Measurements from ENCODE around the gene RPL18. TPM values are rescaled to one million over a fixed set of nuclear protein-coding genes. Genes with fewer than 3 reads are reported as not detected.
"Not testable (repeated sequence)": the region's sequence is repeated elsewhere in the genome, so short reads cannot be mapped to it uniquely, and the experiment has no call there.

Gene RPL18
- total and polyA plus RNA-seq, 8 donors: 1,028 to 1,744 (median 1,547) TPM

DNA sequence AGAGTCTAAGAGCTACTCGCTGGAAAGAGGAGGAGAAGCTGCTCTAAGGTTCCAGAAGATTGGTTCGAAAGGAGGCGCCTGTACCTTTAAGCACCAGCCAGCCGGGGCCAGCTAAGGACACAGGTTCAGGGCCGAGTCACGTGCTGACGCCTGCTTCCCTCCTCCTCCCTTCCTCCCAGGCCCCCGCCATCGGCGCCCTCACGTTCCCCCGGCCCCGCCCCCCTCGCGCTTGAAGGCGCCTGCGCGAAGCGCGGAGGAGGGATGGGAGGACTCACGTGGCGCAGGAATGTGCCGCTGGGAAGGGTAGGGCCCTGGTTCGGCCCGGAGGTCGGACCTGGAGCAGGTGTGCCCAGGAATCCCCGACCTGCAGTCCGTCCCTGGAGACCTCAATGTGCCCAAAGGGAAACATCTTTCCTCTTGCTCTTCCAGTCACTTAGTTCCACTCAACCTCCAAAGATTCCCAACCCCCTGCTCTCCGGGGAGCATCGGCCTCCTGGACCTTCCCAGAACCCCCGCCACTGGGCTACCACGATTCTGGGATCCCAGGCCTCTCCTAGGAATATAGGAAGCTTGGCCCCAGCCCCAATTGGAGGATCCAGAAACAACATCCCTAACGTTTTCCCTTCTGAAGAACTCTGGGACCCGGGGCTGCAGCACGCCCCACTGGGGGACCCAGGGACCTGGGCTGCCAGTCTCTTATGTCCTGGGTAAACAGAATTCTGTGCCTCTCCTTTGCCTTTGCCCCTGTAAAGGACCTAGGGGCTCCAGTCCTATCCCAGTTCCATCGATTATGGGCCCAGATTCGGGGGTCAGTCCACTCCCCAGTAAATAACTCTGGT is 15.7 kb upstream of the RPL18 start:
- DNase-seq: peak; percentile 85 to 99 (median 96)
- Histone ChIP-seq H3K4me3 (peak overlapping the region in 1 of 2 donors; percentile 64), H3K36me3 (peaks cover 0 to 9% of the 10 kb centered on the region in 2 donors), H3K27me3 (no peaks in the 10 kb centered on the region), H3K27ac (peak overlapping the region; percentile 91 to 94), H3K9me3 (no peaks in the 10 kb centered on the region), H3K4me1 (peaks cover 26 to 82% of the 10 kb centered on the region in 2 donors)
- peak; percentile 53 for ATAC-seq
- TF ChIP-seq, protein P1, sequence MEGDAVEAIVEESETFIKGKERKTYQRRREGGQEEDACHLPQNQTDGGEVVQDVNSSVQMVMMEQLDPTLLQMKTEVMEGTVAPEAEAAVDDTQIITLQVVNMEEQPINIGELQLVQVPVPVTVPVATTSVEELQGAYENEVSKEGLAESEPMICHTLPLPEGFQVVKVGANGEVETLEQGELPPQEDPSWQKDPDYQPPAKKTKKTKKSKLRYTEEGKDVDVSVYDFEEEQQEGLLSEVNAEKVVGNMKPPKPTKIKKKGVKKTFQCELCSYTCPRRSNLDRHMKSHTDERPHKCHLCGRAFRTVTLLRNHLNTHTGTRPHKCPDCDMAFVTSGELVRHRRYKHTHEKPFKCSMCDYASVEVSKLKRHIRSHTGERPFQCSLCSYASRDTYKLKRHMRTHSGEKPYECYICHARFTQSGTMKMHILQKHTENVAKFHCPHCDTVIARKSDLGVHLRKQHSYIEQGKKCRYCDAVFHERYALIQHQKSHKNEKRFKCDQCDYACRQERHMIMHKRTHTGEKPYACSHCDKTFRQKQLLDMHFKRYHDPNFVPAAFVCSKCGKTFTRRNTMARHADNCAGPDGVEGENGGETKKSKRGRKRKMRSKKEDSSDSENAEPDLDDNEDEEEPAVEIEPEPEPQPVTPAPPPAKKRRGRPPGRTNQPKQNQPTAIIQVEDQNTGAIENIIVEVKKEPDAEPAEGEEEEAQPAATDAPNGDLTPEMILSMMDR (IDR thresholded peaks at IDR 0.05): no peak
- intact Hi-C loops (cut with DNase I): no loop called here

GRCh38 chr19:48634036-48634342 is 15.0 kb upstream of the RPL18 start:
- Histone ChIP-seq H3K9me3 (no peaks in the 10 kb centered on the region), H3K4me3 (peak overlapping the region in 1 of 2 donors; percentile 64), H3K36me3 (peaks cover 0 to 14% of the 10 kb centered on the region in 2 donors), H3K27me3 (no peaks in the 10 kb centered on the region), H3K27ac (peak overlapping the region; percentile 91 to 94), H3K4me1 (peaks cover 26 to 83% of the 10 kb centered on the region in 2 donors)
- ATAC-seq (no peak), DNase-seq (no peak)
- TF ChIP-seq, protein P1 (IDR thresholded peaks at IDR 0.05): no peak
- intact Hi-C loops (cut with DNase I): no loop called here

- Histone ChIP-seq H3K27me3 (no peaks in the 10 kb centered on the region), H3K4me3 (peak overlapping the region in 1 of 2 donors; percentile 64), H3K36me3 (peaks cover 0 to 18% of the 10 kb centered on the region in 2 donors), H3K9me3 (no peaks in the 10 kb centered on the region), H3K27ac (peak overlapping the region; percentile 91 to 94), H3K4me1 (peaks cover 26 to 77% of the 10 kb centered on the region in 2 donors)
- DNase-seq (no peak), ATAC-seq (no peak)
- intact Hi-C loops (cut with DNase I): no loop called here
- TF ChIP-seq, protein P1 (IDR thresholded peaks at IDR 0.05): no peak
These were observed 14.4 kb upstream of the RPL18 start for GRCh38 chr19:48633148-48634035.

DNA sequence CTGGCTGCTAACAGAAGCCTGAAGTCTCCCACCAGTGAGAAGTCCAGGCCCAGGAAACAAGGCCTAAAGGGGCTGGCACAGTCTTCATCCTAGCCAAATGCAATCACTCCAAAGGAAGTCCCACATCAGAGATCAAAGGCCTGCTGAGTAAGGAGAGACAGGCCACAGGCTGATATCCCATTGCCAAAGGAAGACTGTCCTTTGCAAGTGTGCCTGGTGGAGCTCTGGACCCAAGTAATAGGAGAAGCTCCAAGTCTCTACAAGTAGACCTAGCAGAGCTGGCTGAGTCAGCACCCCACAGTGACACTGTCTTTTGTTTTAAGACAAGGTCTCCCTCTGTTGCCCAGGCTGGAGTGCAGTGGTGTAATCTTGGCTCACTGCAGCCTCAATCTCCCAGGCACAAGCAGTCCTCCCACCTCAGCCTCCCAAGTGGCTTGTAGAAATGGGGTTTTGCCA is 13.7 kb upstream of the RPL18 start:
- TF ChIP-seq, protein P1 (IDR thresholded peaks at IDR 0.05): no peak
- H3K27me3 ChIP-seq: no peaks in the 10 kb centered on the region
- peak overlapping the region in 1 of 2 donors; percentile 94 for H3K27ac ChIP-seq
- H3K9me3 ChIP-seq: no peaks in the 10 kb centered on the region
- no peak for ATAC-seq
- intact Hi-C loops (cut with DNase I): no loop called here
- H3K4me1 ChIP-seq: peaks cover 26 to 75% of the 10 kb centered on the region in 2 donors
- H3K36me3 ChIP-seq: peaks cover 0 to 24% of the 10 kb centered on the region in 2 donors
- no peak overlapping the region for H3K4me3 ChIP-seq
- no peak for DNase-seq

DNA sequence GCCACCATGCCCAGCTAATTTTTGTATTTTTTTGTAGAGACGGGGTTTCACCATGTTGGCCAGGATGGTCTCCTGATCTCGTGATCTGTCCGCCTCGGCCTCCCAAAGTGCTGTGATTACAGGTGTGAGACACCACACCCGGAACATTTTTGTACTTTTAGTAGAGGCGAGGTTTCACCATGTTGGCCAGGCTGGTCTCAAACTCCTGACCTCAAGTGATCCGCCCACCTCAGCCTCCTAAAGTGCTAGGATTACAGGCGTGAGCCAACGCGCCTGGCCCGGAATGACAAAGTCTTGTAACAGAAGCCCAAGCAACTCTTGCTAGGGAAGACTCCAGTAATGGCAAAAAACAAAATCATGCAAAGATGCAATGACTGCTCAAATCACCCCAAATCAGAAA is 13.3 kb upstream of the RPL18 start:
- H3K4me3 ChIP-seq; H3K27me3 ChIP-seq; H3K9me3 ChIP-seq; DNase-seq; intact Hi-C loops (cut with DNase I); ATAC-seq: not testable (repeated sequence)
- Histone ChIP-seq H3K27ac (peak overlapping the region; percentile 2 to 94), H3K36me3 (peaks cover 0 to 25% of the 10 kb centered on the region in 2 donors), H3K4me1 (peaks cover 26 to 75% of the 10 kb centered on the region in 2 donors)
